Endothelial cell (in vitro differentiated cells): ENCODE measurements around the gene RAPGEF2. TPM values are rescaled to one million over a fixed set of nuclear protein-coding genes. Genes with fewer than 3 reads are reported as not detected.
A peak's percentile ranks its signal among the peaks of the same experiment; 100 is the strongest.
"Not testable (repeated sequence)": the region's sequence is repeated elsewhere in the genome, so short reads cannot be mapped to it uniquely, and the experiment has no call there.

Experiments
- DNase-seq: peaks from one replicate; pipeline ENCODE4 v3.0.0; 2021; ENCODE audit warnings: low spot score
- H3K27ac Mint-ChIP-seq: one replicate; pipeline ENCODE4 v1.8.0; 2021; ENCODE audit warnings: mixed read lengths, inconsistent platforms; ENCODE audit not compliant: unreplicated experiment
- H3K27me3 Mint-ChIP-seq: one replicate; pipeline ENCODE4 v1.8.0; 2021; ENCODE audit warnings: mild to moderate bottlenecking, moderate library complexity, mixed read lengths, inconsistent platforms; ENCODE audit not compliant: unreplicated experiment
- H3K36me3 Mint-ChIP-seq: one replicate; pipeline ENCODE4 v1.8.0; 2021; ENCODE audit warnings: mild to moderate bottlenecking, low read depth, mixed read lengths, inconsistent platforms; ENCODE audit not compliant: unreplicated experiment
- H3K4me1 Mint-ChIP-seq: one replicate; pipeline ENCODE4 v1.8.0; 2021; ENCODE audit warnings: mild to moderate bottlenecking, mixed read lengths, inconsistent platforms; ENCODE audit not compliant: unreplicated experiment
- H3K4me3 Mint-ChIP-seq: one replicate; pipeline ENCODE4 v1.8.0; 2021; ENCODE audit warnings: mild to moderate bottlenecking, mixed read lengths, inconsistent platforms; ENCODE audit not compliant: unreplicated experiment
- H3K9me3 Mint-ChIP-seq: one replicate; pipeline ENCODE4 v1.8.0; 2021; ENCODE audit warnings: mixed read lengths, inconsistent platforms; ENCODE audit not compliant: unreplicated experiment
- CTCF ChIP-seq: fragments of 200-600 bp; sonication (generic); IDR thresholded peaks from one replicate; pipeline ENCODE4 v1.5.0; 2021; ENCODE audit warnings: antibody characterized with exemption; ENCODE audit not compliant: unreplicated experiment
- total RNA-seq: library from RNA; stranded (reverse); fragmentation: NEBNext Ultra II Directional; extraction: Animal tissue kit (Norgen Biotek cat#: 25700); gene quantifications from one replicate; pipeline ENCODE4 v1.2.1, GENCODE V29; 2021; ENCODE audit not compliant: unreplicated experiment

The RAPGEF2 gene
- total RNA-seq, 1 donor from 2014 or later, result 108 TPM

GRCh38 chr4:159307929-159308328 is 205.1 kb downstream of the RAPGEF2 start:
- no peaks in the 10 kb centered on the region for H3K9me3 Mint-ChIP-seq
- H3K4me3 Mint-ChIP-seq, result no peak overlapping the region
- TF ChIP-seq CTCF, result no peak
- peaks cover 11% of the 10 kb centered on the region for H3K36me3 Mint-ChIP-seq
- peaks cover 5% of the 10 kb centered on the region for H3K27me3 Mint-ChIP-seq
- H3K4me1 Mint-ChIP-seq, result peaks cover 21% of the 10 kb centered on the region
- no peak overlapping the region for H3K27ac Mint-ChIP-seq
- no peak for DNase-seq

GRCh38 chr4:159308566-159309340 is 205.9 kb downstream of the RAPGEF2 start:
- H3K4me3 Mint-ChIP-seq, result peak overlapping the region; percentile 48
- no peak for DNase-seq

GRCh38 chr4:159312236-159312635 is 209.4 kb downstream of the RAPGEF2 start:
- H3K4me1 Mint-ChIP-seq, result peaks cover 21% of the 10 kb centered on the region
- no peak overlapping the region for H3K27ac Mint-ChIP-seq
- peaks cover 7% of the 10 kb centered on the region for H3K27me3 Mint-ChIP-seq
- peaks cover 23% of the 10 kb centered on the region for H3K36me3 Mint-ChIP-seq
- no peak for TF ChIP-seq CTCF
- H3K9me3 Mint-ChIP-seq, result no peaks in the 10 kb centered on the region
- DNase-seq, result no peak
- no peak overlapping the region for H3K4me3 Mint-ChIP-seq

More at GRCh38 chr4:159308566-159309340, 205.9 kb downstream of the RAPGEF2 start:
- H3K36me3 Mint-ChIP-seq, result peaks cover 11% of the 10 kb centered on the region
- H3K27me3 Mint-ChIP-seq, result peaks cover 5% of the 10 kb centered on the region
- peak overlapping the region; percentile 85 for H3K27ac Mint-ChIP-seq
- no peak for TF ChIP-seq CTCF
- H3K9me3 Mint-ChIP-seq, result no peaks in the 10 kb centered on the region
- H3K4me1 Mint-ChIP-seq, result peaks cover 21% of the 10 kb centered on the region

GRCh38 chr4:159315879-159316278 is 213.0 kb downstream of the RAPGEF2 start:
- H3K9me3 Mint-ChIP-seq, H3K4me1 Mint-ChIP-seq, H3K27me3 Mint-ChIP-seq: not testable (repeated sequence)
- DNase-seq, result peak; percentile 63
- Mint-ChIP-seq H3K4me3 (peak overlapping the region; percentile 13), H3K36me3 (peaks cover 27% of the 10 kb centered on the region), H3K27ac (peak overlapping the region; percentile 53)
- peak; percentile 43 for TF ChIP-seq CTCF

- TF ChIP-seq CTCF, result no peak
- Mint-ChIP-seq H3K36me3 (peaks cover 28% of the 10 kb centered on the region), H3K4me1 (no peaks in the 10 kb centered on the region), H3K27ac (no peak overlapping the region), H3K9me3 (no peaks in the 10 kb centered on the region), H3K27me3 (peaks cover 3% of the 10 kb centered on the region), H3K4me3 (no peak overlapping the region)
- DNase-seq, result no peak
Observed at GRCh38 chr4:159317203-159317602, 214.3 kb downstream of the RAPGEF2 start.
